HUES6 (cell line): Measurements from ENCODE around the gene ETFA.

ENCODE experiments used
- H3K27ac ChIP-seq: 2 replicates; pipeline ENCODE4 v1.7.0; 2013; ENCODE audit warnings: low read depth, mild to moderate bottlenecking, low read length, inconsistent platforms
- H3K27me3 ChIP-seq: 2 replicates; pipeline ENCODE4 v1.6.1; 2013; ENCODE audit warnings: low read length; ENCODE audit not compliant: control insufficient read depth, insufficient read depth
- H3K36me3 ChIP-seq: 2 replicates; pipeline ENCODE4 v1.6.1; 2013; ENCODE audit warnings: low read length; ENCODE audit not compliant: control insufficient read depth, insufficient read depth
- H3K4me1 ChIP-seq: 2 replicates; pipeline ENCODE4 v1.6.1; 2013; ENCODE audit warnings: low read length; ENCODE audit not compliant: control insufficient read depth, insufficient read depth
- H3K4me3 ChIP-seq: 2 replicates; pipeline ENCODE4 v1.5.1; 2013; ENCODE audit warnings: low read depth, low read length
- H3K9ac ChIP-seq: one replicate; pipeline ENCODE4 v1.6.1; 2013; ENCODE audit warnings: mild to moderate bottlenecking, low read length
- H3K9me3 ChIP-seq: 2 replicates; pipeline ENCODE4 v1.6.1; 2013; ENCODE audit warnings: low read depth, low read length; ENCODE audit not compliant: control insufficient read depth, insufficient read depth

The ETFA gene

DNA sequence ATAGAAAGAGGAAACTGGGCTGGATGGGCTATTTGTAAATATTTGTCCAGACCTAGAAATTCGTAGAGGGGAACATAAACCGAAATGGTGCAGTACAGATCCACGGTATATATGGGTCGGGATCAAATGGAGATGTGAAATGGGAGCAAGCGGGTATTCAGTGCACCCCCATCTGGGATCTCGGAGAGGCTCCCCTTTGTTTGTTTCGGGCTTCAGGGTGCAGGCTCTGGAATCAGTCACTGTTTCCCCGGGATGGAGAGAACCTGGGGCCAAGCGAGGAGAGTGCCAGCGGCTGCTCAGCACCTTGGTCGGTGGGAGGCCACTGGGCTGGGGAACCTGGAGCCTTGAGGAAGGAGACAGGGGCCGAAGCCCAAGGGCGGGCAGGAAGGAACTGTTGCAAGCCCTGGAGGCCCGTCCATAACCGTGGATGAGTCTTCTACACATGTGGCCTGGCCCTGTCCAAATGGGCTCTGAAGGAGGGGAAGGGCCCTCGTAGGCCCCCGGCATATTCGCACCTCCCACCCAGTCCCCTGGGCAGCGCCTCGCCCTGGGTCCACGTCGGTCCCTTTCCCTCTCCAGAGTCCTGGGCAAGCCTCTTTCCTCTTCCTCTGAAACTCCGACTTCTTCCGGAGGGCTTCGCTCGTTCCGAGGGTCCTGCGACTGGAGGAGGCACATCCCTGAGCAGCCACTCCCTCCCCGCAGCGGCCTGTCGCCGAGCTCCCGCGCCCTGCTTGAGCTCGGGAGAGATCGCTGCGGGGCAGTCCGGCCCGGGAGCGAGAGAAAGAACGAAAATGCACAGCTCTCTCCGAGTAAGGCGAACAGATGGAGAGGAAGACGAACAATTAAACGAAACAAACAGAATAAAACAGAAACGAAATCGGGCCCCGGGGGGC is 28.3 kb upstream of the ETFA start:
- H3K4me1 ChIP-seq, result peaks cover 44% of the 10 kb centered on the region
- peaks cover 100% of the 10 kb centered on the region for H3K27me3 ChIP-seq
- no peak overlapping the region for H3K9ac ChIP-seq
- H3K36me3 ChIP-seq, result no peaks in the 10 kb centered on the region
- peak overlapping the region; percentile 50 for H3K4me3 ChIP-seq
- H3K9me3 ChIP-seq, result no peaks in the 10 kb centered on the region
- H3K27ac ChIP-seq, result no peak overlapping the region

GRCh38 chr15:76338486-76339304 is 27.4 kb upstream of the ETFA start:
- peak overlapping the region; percentile 59 for H3K4me3 ChIP-seq
- H3K27ac ChIP-seq, result no peak overlapping the region
- H3K9ac ChIP-seq, result no peak overlapping the region
- H3K27me3 ChIP-seq, result peaks cover 100% of the 10 kb centered on the region
- no peaks in the 10 kb centered on the region for H3K36me3 ChIP-seq
- peaks cover 47% of the 10 kb centered on the region for H3K4me1 ChIP-seq
- no peaks in the 10 kb centered on the region for H3K9me3 ChIP-seq

GRCh38 chr15:76337696-76338485 is 26.6 kb upstream of the ETFA start:
- no peak overlapping the region for H3K27ac ChIP-seq
- peaks cover 100% of the 10 kb centered on the region for H3K27me3 ChIP-seq
- H3K9ac ChIP-seq, result no peak overlapping the region

DNA sequence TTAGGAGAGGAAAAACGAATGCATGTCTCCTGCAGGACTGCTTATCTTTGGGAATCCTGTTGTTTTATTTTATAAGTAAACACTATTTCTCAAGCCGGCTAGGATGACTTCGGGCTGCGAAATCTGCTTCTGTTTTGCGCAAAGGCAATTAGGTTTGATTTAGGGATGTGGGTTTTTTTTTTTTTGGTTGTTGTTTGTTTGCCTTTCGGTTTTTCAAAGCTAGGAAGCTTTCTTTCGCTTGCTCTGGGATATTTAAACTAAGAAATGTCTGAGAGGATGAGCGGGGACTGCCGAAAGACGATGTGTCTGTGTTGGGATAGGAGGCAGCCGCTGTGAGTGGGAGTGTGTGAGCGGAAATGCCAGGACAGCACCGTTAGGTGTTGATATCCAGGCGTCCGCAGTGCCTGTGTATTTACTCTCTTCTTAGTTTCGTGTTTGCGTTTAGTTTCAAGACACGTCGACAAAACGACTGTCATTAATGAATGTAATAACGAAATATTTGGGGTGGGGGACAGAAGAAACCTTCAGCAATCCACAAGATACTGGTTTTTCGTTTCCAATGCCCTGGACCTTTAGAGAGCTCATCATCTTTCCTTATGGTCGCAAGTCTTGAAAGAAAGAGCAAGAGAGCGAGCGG is 25.9 kb upstream of the ETFA start:
- H3K4me1 ChIP-seq, result peaks cover 44% of the 10 kb centered on the region
- H3K9me3 ChIP-seq, result no peaks in the 10 kb centered on the region
- H3K27me3 ChIP-seq, result peaks cover 99% of the 10 kb centered on the region
- no peak overlapping the region for H3K27ac ChIP-seq
- H3K4me3 ChIP-seq, result peak overlapping the region; percentile 59
- H3K9ac ChIP-seq, result no peak overlapping the region
- no peaks in the 10 kb centered on the region for H3K36me3 ChIP-seq

More at GRCh38 chr15:76337696-76338485, 26.6 kb upstream of the ETFA start:
- peak overlapping the region; percentile 59 for H3K4me3 ChIP-seq
- no peaks in the 10 kb centered on the region for H3K36me3 ChIP-seq
- peaks cover 44% of the 10 kb centered on the region for H3K4me1 ChIP-seq
- no peaks in the 10 kb centered on the region for H3K9me3 ChIP-seq

DNA sequence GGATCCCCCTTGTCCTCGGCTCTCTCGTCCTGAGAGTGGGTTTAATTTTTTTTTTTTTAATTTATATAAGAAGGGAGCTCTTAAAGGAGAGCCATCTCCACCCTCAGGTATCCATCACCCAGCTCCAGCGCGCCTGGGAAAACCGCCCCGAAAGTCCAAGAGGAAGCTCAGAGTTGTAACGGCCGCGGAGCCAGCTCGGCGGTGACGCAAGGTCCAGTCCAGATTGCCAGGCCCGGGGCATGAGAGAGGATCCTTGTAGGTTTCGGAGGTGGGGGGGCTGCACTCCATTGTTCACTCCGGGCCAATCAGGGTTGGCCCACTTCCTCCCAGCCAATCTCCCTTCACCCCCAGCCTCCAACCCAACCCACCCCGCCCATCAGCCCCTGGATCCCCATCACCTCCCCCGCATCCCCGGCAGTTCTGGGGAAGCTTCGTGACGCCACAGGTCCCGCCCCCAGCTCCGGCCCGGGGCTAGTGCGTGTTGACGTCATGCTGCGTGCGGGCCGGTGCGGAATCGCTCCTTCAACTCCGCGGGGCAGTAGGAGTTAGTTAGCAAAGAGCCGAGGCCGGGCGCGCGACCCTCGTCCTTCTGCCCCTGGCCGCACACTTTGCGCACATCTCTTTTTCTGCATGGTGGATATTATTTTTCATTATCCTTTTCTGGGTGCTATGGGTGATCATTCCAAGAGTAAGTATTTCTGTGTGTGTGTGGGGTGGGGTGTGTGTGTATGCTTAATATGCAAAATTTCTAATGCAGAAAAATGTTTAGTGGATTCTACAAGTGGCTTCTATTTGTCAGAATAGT is 25.2 kb upstream of the ETFA start, which contains the start of gene ISL2:
Gene ISL2, plus strand, starts transcription at position 520 of the 805 bp plus-strand sequence. Its CDS starts 111 bp downstream, at position 631.
- no peak within 1 kb of the TSS for H3K27ac ChIP-seq
- peak within 1 kb of the TSS; percentile 69 for H3K9ac ChIP-seq
- peaks cover 38% of the 10 kb centered on the region for H3K4me1 ChIP-seq
- no peaks in the 10 kb centered on the region for H3K9me3 ChIP-seq
- peak within 1 kb of the TSS; percentile 59 for H3K4me3 ChIP-seq
- peaks cover 92% of the 10 kb centered on the region for H3K27me3 ChIP-seq
- no peaks in the 10 kb centered on the region for H3K36me3 ChIP-seq

DNA sequence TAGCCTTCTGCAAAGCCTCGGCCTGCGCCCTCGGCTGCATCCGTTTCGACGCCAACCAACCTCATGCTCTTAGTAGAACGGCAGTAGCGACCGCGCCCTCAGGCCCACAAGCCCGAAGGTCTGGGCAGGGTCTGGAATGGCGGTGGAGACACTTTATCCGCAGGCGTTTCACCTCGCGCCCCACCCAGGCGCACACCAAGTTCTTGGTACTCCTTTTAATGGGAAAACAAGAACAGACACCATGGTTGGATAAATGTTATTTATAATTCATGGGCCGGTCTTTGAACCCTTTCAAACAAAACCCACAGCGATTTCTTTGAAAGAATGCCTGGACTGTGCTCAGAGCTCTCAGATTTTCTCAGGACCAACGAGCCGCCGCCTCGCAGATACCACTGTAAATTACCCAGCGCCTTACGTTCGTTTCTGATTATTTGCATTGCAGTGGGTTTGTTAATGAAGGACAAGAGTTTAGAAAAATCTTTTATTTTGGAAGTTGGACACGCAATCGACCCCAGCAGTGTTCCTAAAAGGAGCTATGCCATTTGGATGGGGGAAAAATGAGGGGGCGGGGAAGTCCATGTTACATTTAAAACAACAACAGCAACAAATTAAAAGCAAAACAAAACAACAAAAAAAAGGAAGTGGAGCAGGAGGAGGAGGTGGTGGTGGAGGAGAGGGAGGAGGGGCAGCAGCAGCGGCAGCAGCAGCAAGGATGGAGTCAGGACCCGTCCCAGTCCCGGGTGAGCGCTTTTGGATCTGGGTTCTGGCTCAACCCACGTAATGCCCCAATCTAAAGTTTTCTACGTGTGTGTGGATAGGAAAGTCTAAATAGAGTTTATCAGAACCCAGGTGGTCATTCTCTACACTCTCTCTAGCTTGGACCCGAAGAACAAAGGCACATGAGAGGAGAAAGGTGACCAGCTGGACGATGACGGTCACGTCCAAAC is 24.3 kb upstream of the ETFA start:
- H3K27me3 ChIP-seq, result peaks cover 83% of the 10 kb centered on the region
- peak overlapping the region; percentile 59 for H3K4me3 ChIP-seq
- no peak overlapping the region for H3K27ac ChIP-seq
- no peaks in the 10 kb centered on the region for H3K36me3 ChIP-seq
- H3K9me3 ChIP-seq, result no peaks in the 10 kb centered on the region
- peaks cover 33% of the 10 kb centered on the region for H3K4me1 ChIP-seq
- peak overlapping the region; percentile 69 for H3K9ac ChIP-seq

GRCh38 chr15:76334438-76335306 is 23.4 kb upstream of the ETFA start:
- Histone ChIP-seq H3K4me1 (peaks cover 26% of the 10 kb centered on the region), H3K27ac (no peak overlapping the region), H3K9ac (peak overlapping the region; percentile 17), H3K36me3 (no peaks in the 10 kb centered on the region), H3K27me3 (peaks cover 77% of the 10 kb centered on the region), H3K4me3 (peak overlapping the region; percentile 59), H3K9me3 (no peaks in the 10 kb centered on the region)

GRCh38 chr15:76333720-76334437 is 22.6 kb upstream of the ETFA start:
- peaks cover 73% of the 10 kb centered on the region for H3K27me3 ChIP-seq

More at GRCh38 chr15:76333720-76334437, 22.6 kb upstream of the ETFA start:
- no peaks in the 10 kb centered on the region for H3K36me3 ChIP-seq
- no peak overlapping the region for H3K27ac ChIP-seq
- no peak overlapping the region for H3K4me3 ChIP-seq
- H3K9me3 ChIP-seq, result no peaks in the 10 kb centered on the region
- peaks cover 18% of the 10 kb centered on the region for H3K4me1 ChIP-seq
- H3K9ac ChIP-seq, result no peak overlapping the region
